RCC 7860 (cell line): ENCODE data around the gene HPDL.
A peak's percentile ranks its signal among the peaks of the same experiment; 100 is the strongest.

Experiments used
- DNase-seq: peaks from one replicate; pipeline ENCODE4 v3.0.0-alpha.2; 2015; ENCODE audit warnings: low spot score
- FAIRE-seq: peaks from 2 replicates; lab custom pipeline; 2012; peaks lifted over from hg19 to GRCh38; lab: Jason Lieb, UNC

Gene HPDL

GRCh38 chr1:45321444-45321843 lies 5.3 kb upstream of the HPDL start:
- DNase-seq (no peak), FAIRE-seq (no peak)

GRCh38 chr1:45322486-45323040 lies 4.1 kb upstream of the HPDL start:
- DNase-seq (no peak), FAIRE-seq (no peak)

DNA sequence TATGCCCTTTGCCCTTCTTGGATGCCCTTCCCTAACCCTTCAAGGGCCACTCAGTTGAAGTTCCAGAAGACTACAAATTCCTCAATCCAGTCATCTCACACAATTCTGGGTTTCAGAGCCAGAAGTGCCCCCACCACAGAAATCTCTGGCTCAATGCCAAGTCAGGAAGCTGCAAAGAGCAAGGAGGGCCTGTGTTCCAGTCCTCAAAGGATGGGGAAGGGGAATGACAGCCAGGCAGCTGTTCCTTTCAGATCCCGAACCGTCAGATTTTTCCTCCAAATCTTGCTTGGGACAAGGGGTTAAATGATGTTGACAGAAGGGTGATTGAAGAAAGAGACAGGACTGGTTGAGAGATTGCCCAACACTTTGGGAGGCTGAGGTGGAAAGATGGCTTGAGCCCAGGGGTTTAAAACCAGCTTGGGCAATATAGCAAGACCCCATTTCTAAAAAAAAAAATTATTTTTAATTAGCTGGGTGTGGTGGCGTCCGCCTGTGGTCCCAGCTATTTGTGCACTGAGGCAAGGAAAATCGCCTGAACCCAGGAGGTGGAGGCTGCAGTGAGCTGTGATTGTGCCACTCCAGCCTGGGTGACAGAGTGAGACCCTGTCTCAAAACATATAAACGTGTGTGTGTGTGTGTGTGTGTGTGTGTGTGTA lies 716 bp upstream of the HPDL start:
- DNase-seq (no peak), FAIRE-seq (no peak)

DNA sequence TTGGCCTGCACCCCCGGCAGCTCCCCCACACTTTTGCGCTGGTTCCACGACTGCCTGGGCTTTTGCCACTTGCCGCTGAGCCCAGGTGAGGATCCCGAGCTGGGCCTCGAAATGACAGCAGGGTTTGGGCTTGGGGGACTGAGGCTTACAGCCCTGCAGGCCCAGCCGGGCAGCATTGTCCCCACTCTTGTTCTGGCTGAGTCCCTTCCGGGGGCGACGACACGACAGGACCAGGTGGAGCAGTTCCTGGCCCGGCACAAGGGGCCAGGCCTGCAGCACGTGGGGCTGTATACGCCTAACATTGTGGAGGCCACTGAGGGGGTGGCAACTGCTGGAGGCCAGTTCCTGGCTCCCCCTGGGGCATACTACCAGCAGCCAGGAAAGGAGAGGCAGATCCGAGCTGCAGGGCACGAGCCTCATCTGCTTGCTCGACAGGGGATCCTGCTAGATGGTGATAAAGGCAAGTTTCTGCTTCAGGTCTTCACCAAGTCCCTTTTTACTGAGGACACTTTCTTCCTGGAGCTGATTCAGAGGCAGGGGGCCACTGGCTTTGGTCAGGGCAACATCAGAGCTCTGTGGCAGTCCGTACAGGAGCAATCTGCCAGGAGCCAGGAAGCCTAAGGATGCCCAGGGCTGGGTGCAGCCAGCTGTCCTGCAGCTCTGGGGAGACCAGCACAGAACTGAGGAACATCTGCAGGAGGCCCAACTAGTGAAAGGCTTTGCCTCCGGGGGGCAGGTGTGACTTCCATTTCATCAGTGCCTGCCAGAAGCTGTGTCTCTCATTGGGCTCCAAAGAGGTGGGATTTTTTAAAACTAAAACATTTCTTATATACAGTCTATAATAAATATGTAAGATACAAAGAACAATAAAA lies 1.2 kb downstream of the HPDL start:
- DNase-seq (no peak), FAIRE-seq (no peak)

DNA sequence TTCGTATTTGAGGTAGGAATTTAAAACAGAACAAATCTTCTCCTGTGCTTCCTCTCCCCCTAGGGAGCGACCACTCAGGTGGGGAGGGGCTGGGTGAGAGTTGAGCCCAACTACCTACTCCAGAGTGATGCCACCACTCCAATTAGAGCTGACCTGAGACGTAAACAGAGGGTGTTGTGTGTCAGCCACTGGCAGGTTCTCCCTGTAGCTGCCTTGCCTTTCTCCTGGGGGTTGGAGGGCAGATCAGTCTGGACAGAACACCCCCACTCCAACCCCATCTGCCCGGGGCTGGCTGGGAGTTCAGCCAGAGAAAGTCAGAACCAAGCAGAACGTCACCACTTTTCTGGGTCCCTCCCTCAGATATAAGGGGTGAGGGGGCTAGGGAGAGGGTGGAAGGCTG lies 2.0 kb downstream of the HPDL start:
- no peak for DNase-seq
- FAIRE-seq: no peak

- DNase-seq: no peak
- FAIRE-seq: no peak
Measured at GRCh38 chr1:45329445-45329844, 2.8 kb downstream of the HPDL start.

- FAIRE-seq (no peak), DNase-seq (no peak)
Measured at GRCh38 chr1:45331436-45332345, 5.0 kb downstream of the HPDL start.

- DNase-seq (no peak), FAIRE-seq (no peak)
Measured at GRCh38 chr1:45332346-45332720, 5.6 kb downstream of the HPDL start.

DNA sequence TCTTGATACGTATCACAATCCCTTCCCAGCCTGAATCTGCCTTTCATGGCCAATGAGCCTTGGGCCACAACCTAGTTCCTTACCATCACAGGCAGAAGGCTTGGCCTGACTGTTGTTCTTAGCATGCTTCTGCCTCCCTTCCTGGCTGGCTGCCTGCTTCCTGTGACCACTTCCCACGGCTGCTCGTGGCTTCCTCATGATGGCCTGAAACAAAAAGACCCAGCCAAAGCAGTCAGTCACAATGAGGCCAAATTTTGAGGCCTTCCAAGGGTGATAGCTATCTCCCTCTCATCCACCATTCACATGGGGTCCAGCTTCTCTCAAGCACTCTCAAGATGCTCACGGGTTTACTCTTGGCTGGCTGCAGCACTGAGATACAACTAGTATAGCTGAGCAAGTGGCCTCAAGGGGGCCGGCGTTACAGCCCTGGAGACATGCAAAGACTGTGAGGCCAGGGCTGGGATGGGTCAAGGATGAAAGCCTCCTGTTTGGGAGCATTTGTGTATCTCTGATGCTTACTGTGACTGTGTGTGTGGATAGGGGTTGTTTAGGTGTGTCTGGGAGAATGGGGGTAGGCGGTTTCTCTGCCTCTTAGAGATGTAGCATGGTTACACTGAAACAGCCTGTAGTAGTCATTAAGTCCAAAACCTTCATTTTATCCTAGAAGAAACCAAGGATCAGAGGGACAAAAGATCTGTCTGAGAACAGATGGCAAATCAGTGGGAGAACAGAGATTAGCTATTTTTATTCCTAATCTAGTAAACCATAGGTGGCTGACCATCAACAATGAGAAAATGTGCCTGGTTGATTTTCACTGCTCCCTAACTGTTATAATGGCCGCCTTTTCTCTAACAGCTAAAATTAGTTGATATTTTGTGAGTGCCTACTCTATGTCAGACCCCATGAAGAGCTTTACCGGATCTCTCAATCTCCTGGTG lies 7.9 kb downstream of the HPDL start:
- FAIRE-seq: no peak
- no peak for DNase-seq

- FAIRE-seq: no peak
- no peak for DNase-seq
Measured at GRCh38 chr1:45335855-45336324, 9.2 kb downstream of the HPDL start.

GRCh38 chr1:45337630-45338325 lies 11.1 kb downstream of the HPDL start:
- peak; percentile 33 for DNase-seq
- no peak for FAIRE-seq

DNA sequence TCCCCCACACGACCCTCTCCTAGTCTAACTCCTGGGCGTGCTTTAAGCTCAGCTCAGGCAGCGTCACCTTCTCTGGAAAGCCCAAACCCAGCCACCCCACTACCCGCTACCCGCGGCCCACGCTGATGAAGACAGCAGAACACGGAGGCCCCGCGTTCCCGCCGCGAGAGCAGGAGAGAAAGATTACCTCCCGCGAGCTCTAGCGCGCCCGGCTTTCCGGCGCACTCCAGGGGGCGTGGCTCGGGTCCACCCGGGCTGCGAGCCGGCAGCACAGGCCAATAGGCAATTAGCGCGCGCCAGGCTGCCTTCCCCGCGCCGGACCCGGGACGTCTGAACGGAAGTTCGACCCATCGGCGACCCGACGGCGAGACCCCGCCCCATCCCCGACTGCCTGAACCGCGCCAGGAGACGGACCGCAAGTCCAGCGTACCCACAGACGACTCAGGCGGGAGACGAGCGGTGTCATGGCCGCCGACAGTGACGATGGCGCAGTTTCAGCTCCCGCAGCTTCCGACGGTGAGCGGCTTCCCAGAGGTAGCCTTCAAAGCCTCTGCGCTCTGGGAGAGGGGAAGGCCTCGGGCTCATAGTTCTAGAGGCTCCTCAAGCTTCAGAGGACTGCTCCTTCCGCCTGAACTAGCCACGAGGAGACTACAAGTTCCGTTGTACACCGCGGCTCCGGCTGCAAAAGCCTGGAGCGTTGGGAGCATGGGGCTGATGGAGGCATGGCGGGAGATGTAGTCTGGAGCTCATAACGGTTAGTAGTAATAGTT lies 13.3 kb downstream of the HPDL start, which contains the start of the genes MUTYH and TOE1:
Gene MUTYH, minus strand, starts transcription at position 652 of the 770 bp plus-strand sequence. CDS start 5,935 bp downstream, outside the sequence.
Gene TOE1, plus strand, starts transcription at position 382 of the 770 bp plus-strand sequence. Its CDS starts 83 bp downstream, at position 465.
- peak; percentile 78 for FAIRE-seq
- peak; percentile 89 for DNase-seq

GRCh38 chr1:45340816-45341466 lies 14.2 kb downstream of the HPDL start:
- FAIRE-seq (no peak), DNase-seq (no peak)

GRCh38 chr1:45344499-45344898 lies 17.8 kb downstream of the HPDL start:
- DNase-seq (no peak), FAIRE-seq (no peak)

DNA sequence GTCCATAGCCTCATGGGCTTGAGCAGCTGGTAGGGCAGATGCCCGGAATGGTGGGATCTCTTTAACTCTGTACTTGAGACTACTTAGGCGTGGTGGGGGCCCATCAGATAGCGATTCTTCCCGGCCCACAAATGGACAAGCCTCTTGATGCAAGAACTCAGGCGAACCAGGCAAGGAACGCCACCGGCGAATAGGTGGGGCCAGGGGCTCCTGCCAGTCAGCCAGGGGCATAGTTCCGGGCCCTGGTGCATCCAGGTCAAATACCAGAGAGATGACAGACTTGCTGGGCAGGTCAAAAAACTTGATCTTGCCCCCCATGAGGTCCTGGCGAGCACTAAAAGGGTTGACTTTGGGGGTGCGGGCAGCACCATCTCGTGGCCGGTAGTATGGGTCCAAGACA lies 18.3 kb downstream of the HPDL start:
- FAIRE-seq (no peak), DNase-seq (no peak)

DNA sequence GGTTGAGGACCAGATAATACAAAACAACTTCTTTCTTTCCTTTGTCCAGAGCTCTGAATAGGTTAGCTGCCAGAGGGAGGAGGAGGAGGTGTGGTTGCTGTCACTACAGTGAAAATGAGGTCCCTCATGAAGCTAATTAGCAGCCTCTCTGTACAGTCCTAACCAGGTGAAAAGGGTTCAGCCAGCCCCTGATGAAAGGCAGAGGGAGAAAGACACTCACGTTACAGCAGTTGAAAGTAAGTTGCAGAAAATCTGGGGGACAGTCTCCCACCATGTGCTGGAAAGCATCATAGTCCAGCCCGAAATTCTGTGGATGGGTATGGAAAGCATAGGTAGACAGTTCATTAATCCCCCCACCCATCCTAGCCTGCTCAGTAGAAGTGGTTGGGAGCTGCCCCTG lies 19.8 kb downstream of the HPDL start:
- FAIRE-seq: no peak
- no peak for DNase-seq

DNA sequence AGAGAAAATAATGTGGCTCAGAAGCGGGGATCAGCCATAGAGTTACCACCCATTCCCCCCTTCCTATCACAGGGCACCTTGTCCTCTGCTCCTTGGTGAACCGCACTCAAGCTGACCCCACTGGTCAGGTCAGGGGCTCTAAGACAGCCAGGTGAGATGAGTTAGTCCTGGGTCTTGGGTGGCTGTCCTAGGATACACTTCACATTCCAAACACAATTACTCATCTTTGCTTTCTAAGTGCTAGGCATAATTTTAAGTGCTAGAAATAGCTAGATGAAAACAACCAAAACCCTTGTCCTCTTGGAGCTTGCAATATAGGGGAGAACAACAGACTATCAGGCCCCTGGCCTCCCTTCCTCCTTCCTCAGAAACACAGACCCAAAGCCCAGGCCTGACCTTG lies 21.3 kb downstream of the HPDL start:
- DNase-seq (no peak), FAIRE-seq (no peak)

GRCh38 chr1:45348609-45348965 lies 21.9 kb downstream of the HPDL start:
- no peak for DNase-seq

More at GRCh38 chr1:45348609-45348965, 21.9 kb downstream of the HPDL start:
- no peak for FAIRE-seq
